WTC11 (cell line): ENCODE measurements around the gene RABL3.

Experiments used
- ATF3 ChIP-seq: sonication (generic); formaldehyde crosslinking; conservative IDR thresholded peaks from 2 replicates; pipeline ENCODE4 v1.8.1; 2022; ENCODE audit warnings: mild to moderate bottlenecking, missing genetic modification reagents
- CTCF ChIP-seq: fragments of 200-600 bp; IDR thresholded peaks from 2 replicates; pipeline ENCODE4 v1.8.0; 2022; ENCODE audit warnings: antibody characterized with exemption
- JUN ChIP-seq: sonication (generic); formaldehyde crosslinking; IDR thresholded peaks from 2 replicates; pipeline ENCODE4 v1.8.0; 2023; ENCODE audit warnings: mild to moderate bottlenecking, missing genetic modification reagents
- USF1 ChIP-seq: sonication (generic); formaldehyde crosslinking; IDR thresholded peaks from 2 replicates; pipeline ENCODE4 v1.8.0; 2022; ENCODE audit warnings: mild to moderate bottlenecking, missing genetic modification reagents
- TF ChIP-seq, protein P1 (sequence below): sonication (generic); formaldehyde crosslinking; IDR thresholded peaks from 2 replicates; pipeline ENCODE4 v1.8.1; 2023; ENCODE audit warnings: mild to moderate bottlenecking, missing genetic modification reagents, moderate library complexity
- TF ChIP-seq, protein P2 (sequence below): sonication (generic); formaldehyde crosslinking; IDR thresholded peaks from 2 replicates; pipeline ENCODE4 v1.8.0; 2022; ENCODE audit warnings: mild to moderate bottlenecking, missing genetic modification reagents
- TF ChIP-seq, protein P3 (sequence below): sonication (generic); formaldehyde crosslinking; IDR thresholded peaks from 2 replicates; pipeline ENCODE4 v1.8.0; 2022; ENCODE audit warnings: mild to moderate bottlenecking, missing genetic modification reagents

DNA sequence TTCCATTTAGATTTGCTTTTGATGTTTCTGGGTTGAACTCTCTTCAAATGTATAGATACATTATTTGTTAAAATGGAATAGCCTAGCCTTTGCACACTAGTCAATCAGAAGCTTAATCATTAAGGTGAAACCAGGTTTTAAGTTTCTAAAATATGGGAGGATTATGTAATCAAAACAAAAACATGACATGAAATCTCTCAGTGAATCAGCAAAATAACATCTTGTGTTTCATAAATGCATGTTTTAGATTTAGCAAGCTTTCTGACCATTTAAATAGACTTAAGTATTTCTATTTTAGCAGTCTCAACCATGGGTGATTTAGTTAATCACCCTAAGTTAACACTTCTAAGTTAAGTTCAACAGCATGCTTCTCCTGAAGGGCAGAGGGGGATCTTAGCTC, 11.5 kb upstream of the RABL3 start:
- no peak for TF ChIP-seq ATF3
- TF ChIP-seq, protein P1, sequence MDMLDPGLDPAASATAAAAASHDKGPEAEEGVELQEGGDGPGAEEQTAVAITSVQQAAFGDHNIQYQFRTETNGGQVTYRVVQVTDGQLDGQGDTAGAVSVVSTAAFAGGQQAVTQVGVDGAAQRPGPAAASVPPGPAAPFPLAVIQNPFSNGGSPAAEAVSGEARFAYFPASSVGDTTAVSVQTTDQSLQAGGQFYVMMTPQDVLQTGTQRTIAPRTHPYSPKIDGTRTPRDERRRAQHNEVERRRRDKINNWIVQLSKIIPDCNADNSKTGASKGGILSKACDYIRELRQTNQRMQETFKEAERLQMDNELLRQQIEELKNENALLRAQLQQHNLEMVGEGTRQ (CRISPR knock-in tag) = no peak
- TF ChIP-seq CTCF = no peak
- TF ChIP-seq, protein P2, sequence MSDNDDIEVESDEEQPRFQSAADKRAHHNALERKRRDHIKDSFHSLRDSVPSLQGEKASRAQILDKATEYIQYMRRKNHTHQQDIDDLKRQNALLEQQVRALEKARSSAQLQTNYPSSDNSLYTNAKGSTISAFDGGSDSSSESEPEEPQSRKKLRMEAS (CRISPR knock-in tag) = no peak
- TF ChIP-seq USF1 (CRISPR knock-in tag) = no peak
- TF ChIP-seq, protein P3, sequence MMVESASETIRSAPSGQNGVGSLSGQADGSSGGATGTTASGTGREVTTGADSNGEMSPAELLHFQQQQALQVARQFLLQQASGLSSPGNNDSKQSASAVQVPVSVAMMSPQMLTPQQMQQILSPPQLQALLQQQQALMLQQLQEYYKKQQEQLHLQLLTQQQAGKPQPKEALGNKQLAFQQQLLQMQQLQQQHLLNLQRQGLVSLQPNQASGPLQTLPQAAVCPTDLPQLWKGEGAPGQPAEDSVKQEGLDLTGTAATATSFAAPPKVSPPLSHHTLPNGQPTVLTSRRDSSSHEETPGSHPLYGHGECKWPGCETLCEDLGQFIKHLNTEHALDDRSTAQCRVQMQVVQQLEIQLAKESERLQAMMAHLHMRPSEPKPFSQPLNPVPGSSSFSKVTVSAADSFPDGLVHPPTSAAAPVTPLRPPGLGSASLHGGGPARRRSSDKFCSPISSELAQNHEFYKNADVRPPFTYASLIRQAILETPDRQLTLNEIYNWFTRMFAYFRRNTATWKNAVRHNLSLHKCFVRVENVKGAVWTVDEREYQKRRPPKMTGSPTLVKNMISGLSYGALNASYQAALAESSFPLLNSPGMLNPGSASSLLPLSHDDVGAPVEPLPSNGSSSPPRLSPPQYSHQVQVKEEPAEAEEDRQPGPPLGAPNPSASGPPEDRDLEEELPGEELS (CRISPR knock-in tag) = no peak
- no peak for TF ChIP-seq JUN (CRISPR knock-in tag)
